IPS DF 6.9 (cell line): ENCODE data around the gene ZXDC.

ENCODE experiments used
- DNase-seq: peaks from one replicate; pipeline ENCODE4 v3.0.0-alpha.2; 2013; ENCODE audit warnings: low read depth, low spot score
- H3K27ac ChIP-seq: one replicate; pipeline ENCODE4 v1.5.1; 2013; ENCODE audit warnings: low read length, control low read depth
- H3K27me3 ChIP-seq: 2 replicates; pipeline ENCODE4 v1.6.1; 2013; ENCODE audit warnings: mild to moderate bottlenecking, low read length; ENCODE audit not compliant: control insufficient read depth, insufficient read depth
- H3K36me3 ChIP-seq: 2 replicates; pipeline ENCODE4 v1.6.1; 2013; ENCODE audit warnings: low read length; ENCODE audit not compliant: control insufficient read depth, insufficient read depth
- H3K4me1 ChIP-seq: 2 replicates; pipeline ENCODE4 v1.6.1; 2013; ENCODE audit warnings: low read length; ENCODE audit not compliant: control insufficient read depth, insufficient read depth
- H3K4me3 ChIP-seq: 2 replicates; pipeline ENCODE4 v1.5.1; 2013; ENCODE audit warnings: mild to moderate bottlenecking, low read length
- H3K9me3 ChIP-seq: 2 replicates; pipeline ENCODE4 v1.6.1; 2013; ENCODE audit warnings: low read length, inconsistent platforms; ENCODE audit not compliant: control insufficient read depth, insufficient read depth
- WGBS: extraction: QIAGEN DNeasy Blood & Tissue Kit; methylation state at CpG from one replicate; pipeline ENCODE4 v1.1.7; 2013; ENCODE audit warnings: mixed read lengths, missing lambda C conversion rate; ENCODE audit not compliant: insufficient read length, insufficient coverage; 5-methylcytosine and 5-hydroxymethylcytosine counted together

ZXDC gene

GRCh38 chr3:126414961-126415660 is 60.6 kb downstream of the ZXDC start:
- Histone ChIP-seq H3K27ac (no peak overlapping the region), H3K9me3 (no peaks in the 10 kb centered on the region), H3K36me3 (no peaks in the 10 kb centered on the region), H3K4me3 (no peak overlapping the region), H3K4me1 (peaks cover 3% of the 10 kb centered on the region), H3K27me3 (no peaks in the 10 kb centered on the region)
- no peak for DNase-seq
- 100% methylated on average over 2 of the region's 12 CpGs for WGBS

- no CpG with 5 or more reads among the region's 11 CpGs for WGBS
- Histone ChIP-seq H3K27ac (no peak overlapping the region), H3K4me1 (no peaks in the 10 kb centered on the region; the same call in 1 of the 2 replicates), H3K9me3 (no peaks in the 10 kb centered on the region), H3K36me3 (no peaks in the 10 kb centered on the region), H3K4me3 (no peak overlapping the region), H3K27me3 (no peaks in the 10 kb centered on the region)
- no peak for DNase-seq
Observed at GRCh38 chr3:126414406-126414805, 61.3 kb downstream of the ZXDC start.

- H3K9me3 ChIP-seq = no peaks in the 10 kb centered on the region
- H3K27me3 ChIP-seq = no peaks in the 10 kb centered on the region
- H3K4me3 ChIP-seq = no peak overlapping the region
- no CpG with 5 or more reads among the region's 4 CpGs for WGBS
- DNase-seq = no peak
- no peaks in the 10 kb centered on the region; the same call in 1 of the 2 replicates for H3K4me1 ChIP-seq
- H3K36me3 ChIP-seq = no peaks in the 10 kb centered on the region
- no peak overlapping the region for H3K27ac ChIP-seq
Observed at GRCh38 chr3:126413693-126414080, 62.0 kb downstream of the ZXDC start.

DNA sequence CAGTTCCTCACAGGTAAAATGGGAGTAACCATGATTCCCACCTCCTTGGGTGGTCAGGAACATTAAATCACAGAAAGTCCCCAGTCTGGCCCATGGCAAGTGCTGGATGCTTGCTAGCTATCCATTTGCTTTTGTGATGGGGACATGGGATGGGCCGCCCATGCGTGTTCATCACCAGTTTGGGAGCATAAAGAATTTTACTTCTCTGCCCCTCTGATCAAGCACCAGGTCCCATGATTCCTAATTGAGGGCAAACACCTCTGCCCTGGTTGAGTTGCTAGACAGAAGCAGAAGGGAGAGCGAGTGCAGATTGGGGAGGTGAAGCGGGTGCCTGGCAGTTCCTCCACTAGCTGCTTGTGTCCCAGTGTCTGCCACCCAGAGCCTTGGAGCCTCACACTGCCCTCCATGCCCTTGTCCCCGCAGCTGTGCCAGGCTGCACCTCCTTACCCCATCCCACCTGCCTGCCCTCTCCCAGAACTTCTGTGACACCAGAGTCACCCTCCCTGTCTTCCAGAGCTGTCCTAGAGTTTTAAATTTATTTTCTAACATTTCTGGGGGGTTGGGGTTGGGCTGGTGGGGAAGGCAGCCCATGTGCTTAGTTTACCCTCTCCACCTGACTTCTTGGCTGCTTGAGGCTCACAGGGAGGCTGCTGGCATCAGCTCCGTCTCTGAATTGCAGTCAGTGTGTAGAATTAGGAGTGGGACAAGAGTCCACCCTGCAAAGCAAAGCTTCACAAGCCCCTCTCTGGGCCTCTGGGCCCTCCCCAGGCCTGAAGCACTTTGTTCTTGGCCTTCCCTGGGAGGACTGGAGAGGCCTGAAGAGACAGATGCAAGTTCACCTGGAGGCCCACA is 62.6 kb downstream of the ZXDC start:
- Histone ChIP-seq H3K4me3 (no peak overlapping the region), H3K36me3 (no peaks in the 10 kb centered on the region), H3K27me3 (no peaks in the 10 kb centered on the region), H3K9me3 (no peaks in the 10 kb centered on the region), H3K4me1 (no peaks in the 10 kb centered on the region; the same call in 1 of the 2 replicates), H3K27ac (no peak overlapping the region)
- WGBS = no CpG with 5 or more reads among the region's 6 CpGs
- DNase-seq = no peak

- Histone ChIP-seq H3K27ac (no peak overlapping the region), H3K27me3 (no peaks in the 10 kb centered on the region), H3K4me3 (no peak overlapping the region), H3K9me3 (no peaks in the 10 kb centered on the region), H3K36me3 (no peaks in the 10 kb centered on the region), H3K4me1 (no peaks in the 10 kb centered on the region)
- no peak for DNase-seq
- no CpG with 5 or more reads among the region's 5 CpGs for WGBS
Observed at GRCh38 chr3:126408099-126408498, 67.6 kb downstream of the ZXDC start.

DNA sequence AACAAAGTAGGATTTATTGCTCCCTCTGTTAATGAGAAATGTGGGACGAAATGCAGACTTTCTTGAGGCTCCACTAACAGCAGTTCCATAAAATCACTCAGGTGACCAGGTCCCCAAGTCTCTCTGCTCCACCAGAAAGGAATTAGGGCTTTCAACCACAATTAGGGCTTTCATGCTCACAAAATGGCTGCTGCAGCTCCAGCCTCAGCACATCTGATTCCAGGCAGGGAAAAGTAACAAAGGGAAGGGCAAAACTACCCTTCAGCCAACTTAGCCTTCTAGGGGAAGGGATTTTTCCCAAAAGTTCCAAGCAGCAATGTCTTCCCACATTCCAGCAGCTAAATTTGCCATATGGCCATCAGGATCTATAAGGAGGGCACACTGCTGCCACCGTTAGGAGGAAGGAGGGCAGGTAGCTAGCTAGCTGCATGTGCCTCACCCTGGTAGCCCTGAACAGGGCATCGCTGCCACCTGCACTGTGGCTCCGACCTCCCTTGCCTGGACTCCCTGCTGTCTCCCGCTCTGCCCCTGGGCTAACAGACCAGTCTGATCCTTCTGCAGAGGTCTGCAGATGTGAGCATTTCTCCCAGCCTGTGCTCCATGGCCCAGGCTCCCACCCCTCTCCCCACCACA is 68.2 kb downstream of the ZXDC start:
- H3K27ac ChIP-seq = no peak overlapping the region
- H3K4me1 ChIP-seq = no peaks in the 10 kb centered on the region
- DNase-seq = no peak
- H3K4me3 ChIP-seq = no peak overlapping the region
- H3K9me3 ChIP-seq = no peaks in the 10 kb centered on the region
- no CpG with 5 or more reads among the region's 5 CpGs for WGBS
- H3K36me3 ChIP-seq = no peaks in the 10 kb centered on the region
- no peaks in the 10 kb centered on the region for H3K27me3 ChIP-seq

DNA sequence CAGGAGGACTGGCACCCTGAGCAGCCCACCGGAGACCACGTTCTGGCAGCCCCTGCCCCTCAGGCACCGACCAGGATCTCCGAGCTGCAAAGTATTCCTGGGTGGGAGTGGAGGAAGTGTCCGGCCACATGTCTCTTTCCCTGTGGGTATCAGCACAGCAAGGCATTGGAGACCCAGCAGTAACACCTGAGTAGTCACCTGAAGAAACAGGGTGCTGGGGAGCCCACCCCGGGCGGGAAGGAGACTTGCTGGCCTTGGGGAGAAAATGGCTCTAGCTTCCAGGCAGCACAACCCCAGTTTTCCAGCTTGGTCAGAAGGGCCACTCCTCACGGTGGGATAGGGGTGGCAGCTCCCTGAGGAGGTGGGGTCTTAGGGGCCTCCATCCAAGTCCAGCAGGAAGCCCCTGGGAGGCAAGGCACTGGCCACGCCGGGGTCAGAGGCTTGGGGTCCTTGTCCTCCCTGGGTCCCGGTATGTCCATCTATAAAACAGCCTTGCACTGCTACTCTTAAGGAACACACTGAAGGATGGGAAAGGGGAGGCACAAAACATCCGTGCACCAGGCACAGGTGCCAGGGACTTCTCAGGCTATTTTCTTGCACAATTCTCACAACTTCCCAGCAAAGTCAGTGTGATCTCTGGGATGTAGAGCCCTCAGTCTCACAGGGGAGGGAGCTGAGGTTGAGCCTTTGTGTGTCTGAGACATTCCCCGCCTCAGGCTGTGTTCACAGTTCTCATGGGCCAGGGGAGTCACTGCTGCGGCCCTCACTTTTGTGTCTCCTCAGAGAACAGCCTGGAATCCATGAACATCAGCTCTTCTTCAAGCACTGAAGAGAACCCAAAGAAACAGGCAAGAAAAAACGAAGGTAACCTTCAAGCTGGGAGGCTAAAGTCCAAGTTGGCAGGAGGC is 69.0 kb downstream of the ZXDC start:
- no peak for DNase-seq
- WGBS = no CpG with 5 or more reads among the region's 15 CpGs

GRCh38 chr3:126402666-126403302 is 72.9 kb downstream of the ZXDC start:
- Histone ChIP-seq H3K4me3 (no peak overlapping the region), H3K9me3 (no peaks in the 10 kb centered on the region), H3K27ac (no peak overlapping the region), H3K4me1 (no peaks in the 10 kb centered on the region), H3K36me3 (no peaks in the 10 kb centered on the region), H3K27me3 (no peaks in the 10 kb centered on the region)
- DNase-seq = no peak
- WGBS = no CpG with 5 or more reads among the region's 12 CpGs

More for the DNA sequence above, 69.0 kb downstream of the ZXDC start:
- Histone ChIP-seq H3K4me3 (no peak overlapping the region), H3K36me3 (no peaks in the 10 kb centered on the region), H3K4me1 (no peaks in the 10 kb centered on the region), H3K27me3 (no peaks in the 10 kb centered on the region), H3K27ac (no peak overlapping the region), H3K9me3 (no peaks in the 10 kb centered on the region)

DNA sequence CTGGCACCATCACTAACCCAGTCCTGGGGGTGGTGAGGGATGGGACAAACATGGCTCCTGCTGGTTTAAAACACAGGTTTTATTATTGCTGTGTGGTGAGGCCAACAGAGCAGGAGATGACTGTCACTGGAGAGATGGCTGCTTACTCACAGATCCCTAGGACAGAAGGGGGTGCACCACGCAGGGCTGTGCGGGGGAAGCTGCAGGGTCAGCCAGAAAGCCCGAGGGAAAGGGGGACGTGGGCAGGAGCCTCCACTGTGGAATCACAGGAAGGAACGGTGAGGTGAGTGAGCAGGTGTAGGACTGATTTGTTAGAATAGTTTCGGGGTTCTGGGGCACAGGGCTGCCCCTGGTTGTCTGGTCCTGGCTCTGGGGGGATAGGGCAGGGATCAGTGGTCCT is 73.5 kb downstream of the ZXDC start:
- Histone ChIP-seq H3K27me3 (no peaks in the 10 kb centered on the region), H3K27ac (no peak overlapping the region), H3K36me3 (no peaks in the 10 kb centered on the region), H3K4me1 (no peaks in the 10 kb centered on the region), H3K4me3 (no peak overlapping the region), H3K9me3 (no peaks in the 10 kb centered on the region)
- DNase-seq = no peak
- no CpG with 5 or more reads among the region's 6 CpGs for WGBS
